K562 (cell line): ENCODE data around the gene WDR35. TPM values are rescaled to one million over a fixed set of nuclear protein-coding genes. Genes with fewer than 3 reads are reported as not detected.

Experiments
- ATAC-seq: fragments of 200-7000 bp; cut with Tn5 transposase; 3 replicates; pipeline ENCODE4 v1.9.1; 2020; ENCODE audit warnings: moderate library complexity
- BruUV-seq: library from RNA; stranded (reverse); fragments of 400-500 nt; replicated peaks from 2 replicates; lab custom pipeline; 2021; lab: Mats Ljungman, UMichigan
- CTCF ChIA-PET: fragments of 300-600 bp; formaldehyde crosslinking; extraction: SDS; loops from one replicate; lab custom pipeline; 2021; ENCODE audit warnings: low intra/inter-chr PET ratio; lab: Yijun Ruan, JAX
- POLR2A ChIA-PET: fragments of 300-600, 350-650 bp; sonication (Branson Sonifier 250); formaldehyde crosslinking; extraction: SDS; loops from one replicate; lab custom pipeline; 2021; ENCODE audit warnings: antibody characterized with exemption, inconsistent platforms; lab: Yijun Ruan, JAX
- DNase-seq, 4 experiments: peaks; one replicate each; pipeline versions ENCODE4 v3.0.0 to v3.0.0-alpha.2; 2011 to 2018; ENCODE audit warnings: low spot score in 3 of 4, mixed read lengths in 3 of 4; ENCODE audit errors: extremely low read depth in 1 of 4
- FAIRE-seq: peaks from 2 replicates; lab custom pipeline; 2011; peaks lifted over from hg19 to GRCh38; lab: Jason Lieb, UNC
- H2AFZ ChIP-seq: 2 replicates; pipeline ENCODE4 v1.6.0; 2011; ENCODE audit warnings: low read depth, low read length, control low read depth, inconsistent platforms
- H3K27ac ChIP-seq: fragments of 200-600 bp; 3 replicates; pipeline ENCODE4 v1.8.0; 2011; ENCODE audit warnings: low read depth, mild to moderate bottlenecking, control low read depth, inconsistent platforms, low read length, moderate library complexity, mixed read lengths; ENCODE audit errors: extremely low read depth
- H3K27me3 ChIP-seq, 2 experiments: fragments of 300-600 bp in 1 of 2; 2 replicates in 1 of 2; 3 replicates in 1 of 2; pipeline versions ENCODE4 v1.6.0 to v1.8.0; 2011; ENCODE audit warnings: inconsistent platforms in 2 of 2, low read length in 2 of 2, mild to moderate bottlenecking in 1 of 2, mixed read lengths in 1 of 2, moderate library complexity in 1 of 2; ENCODE audit not compliant: control insufficient read depth in 2 of 2, insufficient read depth in 2 of 2
- H3K36me3 ChIP-seq: fragments of 300-600 bp; 3 replicates; pipeline ENCODE4 v1.8.0; 2011; ENCODE audit warnings: mild to moderate bottlenecking, low read length, inconsistent platforms; ENCODE audit not compliant: control insufficient read depth, insufficient read depth
- H3K4me1 ChIP-seq, 2 experiments: fragments of 200-600 bp in 1 of 2; replicated peaks in 1 of 2; 2 replicates in 1 of 2; 3 replicates in 1 of 2; pipeline versions ENCODE4 v1.5.1 to v1.8.0; 2011; ENCODE audit warnings: inconsistent platforms in 2 of 2, low read length in 2 of 2, mild to moderate bottlenecking in 1 of 2, mixed read lengths in 1 of 2, moderate library complexity in 1 of 2; ENCODE audit not compliant: control insufficient read depth in 2 of 2, insufficient read depth in 2 of 2
- H3K4me2 ChIP-seq: 2 replicates; pipeline ENCODE4 v1.6.1; 2011; ENCODE audit warnings: low read length, control low read depth, inconsistent platforms, mixed read lengths; ENCODE audit not compliant: insufficient read depth
- H3K4me3 ChIP-seq: fragments of 200-600 bp; sonication (generic), shearing (Covaris generic); 2 replicates; pipeline ENCODE4 v1.5.1; 2016; ENCODE audit warnings: control low read depth, inconsistent platforms
- H3K79me2 ChIP-seq: fragments of 200-600 bp; 3 replicates; pipeline ENCODE4 v1.8.0; 2011; ENCODE audit warnings: low read length, inconsistent platforms; ENCODE audit not compliant: control insufficient read depth, insufficient read depth
- H3K9ac ChIP-seq, 2 experiments: 2 replicates each; pipeline versions ENCODE4 v1.6.0 to v1.6.1; 2011; ENCODE audit warnings: low read depth in 2 of 2, low read length in 2 of 2, control low read depth in 1 of 2, inconsistent platforms in 1 of 2, mild to moderate bottlenecking in 1 of 2, mixed read lengths in 1 of 2; ENCODE audit not compliant: insufficient read depth in 1 of 2
- H3K9me1 ChIP-seq: one replicate; pipeline ENCODE4 v1.6.0; 2011; ENCODE audit warnings: inconsistent platforms, mild to moderate bottlenecking, low read length, moderate library complexity; ENCODE audit not compliant: control insufficient read depth, insufficient read depth
- H3K9me3 ChIP-seq: replicated peaks from 2 replicates; pipeline ENCODE4 v1.5.1; 2011; ENCODE audit warnings: low read depth, low read length, inconsistent platforms; ENCODE audit not compliant: control insufficient read depth, insufficient read depth
- H4K20me1 ChIP-seq: replicated peaks from 2 replicates; pipeline ENCODE4 v1.6.1; 2011; ENCODE audit warnings: low read length, inconsistent platforms, mixed read lengths; ENCODE audit not compliant: control insufficient read depth, insufficient read depth
- BRD9 ChIP-seq: fragments of 450-650 bp; IDR thresholded peaks from 2 replicates; pipeline ENCODE4 v1.6.1; 2018; ENCODE audit warnings: low read depth; ENCODE audit not compliant: partially characterized antibody
- MCM3 ChIP-seq: fragments of 450-650 bp; IDR thresholded peaks from 2 replicates; pipeline ENCODE4 v1.6.1; 2016
- PRPF4 ChIP-seq: fragments of 200-400 bp; formaldehyde crosslinking; IDR thresholded peaks from one replicate; pipeline ENCODE4 v1.6.1; 2017; ENCODE audit warnings: low read length, low read depth, mild to moderate bottlenecking; ENCODE audit not compliant: insufficient read depth, poor library complexity, severe bottlenecking
- SOX6 ChIP-seq: fragments of 450-650 bp; IDR thresholded peaks from 2 replicates; pipeline ENCODE4 v1.6.1; 2014; ENCODE audit warnings: mild to moderate bottlenecking
- ZNF174 ChIP-seq: fragments of 250-450 bp; sonication (Bioruptor Pico); IDR thresholded peaks from 2 replicates; pipeline ENCODE4 v1.4.0; 2020; ENCODE audit warnings: mild to moderate bottlenecking
- WGBS: fragments of 100-300 bp; shearing (Covaris generic); methylation state at CpG from one replicate; pipeline ENCODE4 v1.1.6; 2016; ENCODE audit warnings: low coverage, mixed read lengths; ENCODE audit not compliant: insufficient coverage; ENCODE audit errors: missing lambda C conversion rate; 5-methylcytosine and 5-hydroxymethylcytosine counted together
- in situ Hi-C: fragments of 300-500 bp; cut with MboI; formaldehyde crosslinking; loops from 4 replicates; pipeline ENCODE4 v1.15.0; 2018; ENCODE audit warnings: inconsistent platforms, mixed read lengths
- intact Hi-C: fragments of 100-400 bp; cut with micrococcal nuclease; formaldehyde crosslinking; loops from 2 replicates; pipeline ENCODE4 v1.14.2; 2022
- polyA plus RNA-seq, 8 experiments: library from polyadenylated mRNA; depleted of rRNA in 4 of 8; stranded (reverse) in 5 of 8; unstranded in 3 of 8; fragments of >200 nt; fragmentation: Nextera tagmentation in 2 of 8; fragmentation: Illumina TruSeq in 1 of 8; extraction: Ambion mirVana in 2 of 8; extraction: Trizol in 1 of 8; gene quantifications; 2 replicates each; pipeline versions ENCODE4 v1.2.1 to v1.2.3, GENCODE V29; 2011 to 2014; ENCODE audit warnings: inconsistent platforms in 1 of 8, missing spikeins in 1 of 8
- total RNA-seq, 7 experiments: library from RNA; depleted of rRNA in 6 of 7; stranded (reverse); fragments of >200 nt in 6 of 7; fragmentation: Illumina TruSeq in 2 of 7; extraction: Trizol in 2 of 7; gene quantifications; 2 replicates each; pipeline versions ENCODE4 v1.2.1 to v1.2.3, GENCODE V29; 2011 to 2021; ENCODE audit warnings: low replicate concordance in 1 of 7
- TF ChIP-seq, protein P1 (sequence below): sonication (generic); formaldehyde crosslinking; IDR thresholded peaks from 2 replicates; pipeline ENCODE4 v1.8.0; 2022; ENCODE audit warnings: mild to moderate bottlenecking, missing genetic modification reagents
- TF ChIP-seq, protein P2 (sequence below): IDR thresholded peaks from 3 replicates; pipeline ENCODE4 v1.6.1; 2011; ENCODE audit warnings: borderline replicate concordance, mild to moderate bottlenecking; ENCODE audit not compliant: insufficient read length, insufficient read depth
- TF ChIP-seq, protein P3 (sequence below), 3 experiments: fragments of 200-800 bp in 1 of 3; sonication (Bioruptor generic) in 1 of 3; sonication (generic) in 1 of 3; formaldehyde crosslinking in 1 of 3; IDR thresholded peaks; 2 replicates each; pipeline versions ENCODE4 v1.6.1 to v1.8.0; 2016 to 2022; ENCODE audit warnings: mild to moderate bottlenecking in 2 of 3, missing compliant biosample characterization in 2 of 3, missing genetic modification characterization in 2 of 3, missing genetic modification reagents in 1 of 3

Gene WDR35
- total and polyA plus RNA-seq, 9 of the 15 experiments (the other 6 are each of a cell fraction or from before 2014, with no cell fraction given), result 3.3 to 13.1 (median 8.0) TPM

DNA sequence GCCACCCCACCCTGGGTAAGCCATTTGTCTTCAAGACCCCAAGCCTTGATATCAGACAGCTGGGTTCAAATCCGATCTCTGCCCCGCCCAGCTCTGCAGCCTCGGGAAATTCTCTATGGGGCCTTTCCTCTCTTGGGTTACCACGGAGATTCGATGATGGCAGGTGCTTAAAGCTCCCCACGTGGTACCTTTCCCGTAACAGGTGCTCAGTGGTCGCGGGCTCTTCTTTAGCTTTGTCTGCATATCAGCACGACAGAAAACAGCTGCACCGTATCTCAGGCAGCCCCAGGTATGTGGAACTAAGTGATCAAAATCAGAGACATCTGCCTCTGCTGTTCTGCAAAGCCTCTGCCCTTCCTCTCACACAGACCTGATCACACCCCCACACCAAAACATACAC, 125.5 kb downstream of the WDR35 start:
- H3K27ac ChIP-seq, result no peak overlapping the region
- no peaks in the 10 kb centered on the region for H3K36me3 ChIP-seq
- no peak overlapping the region for H3K9ac ChIP-seq
- H3K27me3 ChIP-seq, result peaks cover 12 to 41% of the 10 kb centered on the region in 2 experiments
- no peak overlapping the region for H3K4me2 ChIP-seq
- H2AFZ ChIP-seq, result no peak overlapping the region
- FAIRE-seq (no peak), DNase-seq (no peak), ATAC-seq (no peak)
- no peaks in the 10 kb centered on the region for H3K9me3 ChIP-seq
- no peaks in the 10 kb centered on the region for H3K79me2 ChIP-seq
- POLR2A ChIA-PET, result interaction anchor here (0.6 kb wide), 2 partner anchors 19 to 83 kb away, joined by 3 to 4 read pairs; no protein-coding TSS in a partner anchor
- intact Hi-C loops (loop anchor here (5.0 to 10.0 kb wide), 6 partner anchors 97 to 1467 kb away; no protein-coding TSS in a partner anchor), in situ Hi-C loops (loop anchor here (5.0 to 25.0 kb wide), 4 partner anchors 510 to 1432 kb away; partner anchors contain the start of gene OSR1)
- CTCF ChIA-PET, result interaction anchor here (1.0 kb wide), 2 partner anchors 95 to 1477 kb away, joined by 3 to 5 read pairs; no protein-coding TSS in a partner anchor
- TF ChIP-seq BRD9 (no peak), SOX6 (no peak), MCM3 (no peak), ZNF174 (CRISPR knock-in tag) (no peak), PRPF4 (no peak)
- TF ChIP-seq, protein P1, sequence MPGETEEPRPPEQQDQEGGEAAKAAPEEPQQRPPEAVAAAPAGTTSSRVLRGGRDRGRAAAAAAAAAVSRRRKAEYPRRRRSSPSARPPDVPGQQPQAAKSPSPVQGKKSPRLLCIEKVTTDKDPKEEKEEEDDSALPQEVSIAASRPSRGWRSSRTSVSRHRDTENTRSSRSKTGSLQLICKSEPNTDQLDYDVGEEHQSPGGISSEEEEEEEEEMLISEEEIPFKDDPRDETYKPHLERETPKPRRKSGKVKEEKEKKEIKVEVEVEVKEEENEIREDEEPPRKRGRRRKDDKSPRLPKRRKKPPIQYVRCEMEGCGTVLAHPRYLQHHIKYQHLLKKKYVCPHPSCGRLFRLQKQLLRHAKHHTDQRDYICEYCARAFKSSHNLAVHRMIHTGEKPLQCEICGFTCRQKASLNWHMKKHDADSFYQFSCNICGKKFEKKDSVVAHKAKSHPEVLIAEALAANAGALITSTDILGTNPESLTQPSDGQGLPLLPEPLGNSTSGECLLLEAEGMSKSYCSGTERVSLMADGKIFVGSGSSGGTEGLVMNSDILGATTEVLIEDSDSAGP (CRISPR knock-in tag), result no peak
- TF ChIP-seq, protein P2, sequence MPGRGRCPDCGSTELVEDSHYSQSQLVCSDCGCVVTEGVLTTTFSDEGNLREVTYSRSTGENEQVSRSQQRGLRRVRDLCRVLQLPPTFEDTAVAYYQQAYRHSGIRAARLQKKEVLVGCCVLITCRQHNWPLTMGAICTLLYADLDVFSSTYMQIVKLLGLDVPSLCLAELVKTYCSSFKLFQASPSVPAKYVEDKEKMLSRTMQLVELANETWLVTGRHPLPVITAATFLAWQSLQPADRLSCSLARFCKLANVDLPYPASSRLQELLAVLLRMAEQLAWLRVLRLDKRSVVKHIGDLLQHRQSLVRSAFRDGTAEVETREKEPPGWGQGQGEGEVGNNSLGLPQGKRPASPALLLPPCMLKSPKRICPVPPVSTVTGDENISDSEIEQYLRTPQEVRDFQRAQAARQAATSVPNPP, result no peak
- TF ChIP-seq, protein P3, sequence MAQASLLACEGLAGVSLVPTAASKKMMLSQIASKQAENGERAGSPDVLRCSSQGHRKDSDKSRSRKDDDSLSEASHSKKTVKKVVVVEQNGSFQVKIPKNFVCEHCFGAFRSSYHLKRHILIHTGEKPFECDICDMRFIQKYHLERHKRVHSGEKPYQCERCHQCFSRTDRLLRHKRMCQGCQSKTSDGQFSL (CRISPR knock-in tag; IDR thresholded peaks at IDR 0.05), result no peak
- TF ChIP-seq, protein P3 (tag; IDR thresholded peaks at IDR 0.05), result no peak
- no TSS peak for BruUV-seq
- 0 out of 2 replicates have a peak, but pooled peaks cover 3% of the 10 kb centered on the region for H4K20me1 ChIP-seq
- WGBS, result 26% methylated on average over 7 of the region's 11 CpGs
- no peaks in the 10 kb centered on the region for H3K9me1 ChIP-seq
- peaks cover 4 to 18% of the 10 kb centered on the region in 2 experiments; a peak in 3 of 5 replicates for H3K4me1 ChIP-seq
- no peak overlapping the region for H3K4me3 ChIP-seq
